Measurements from ENCODE around the gene NUDT5. TPM values are rescaled to one million over a fixed set of nuclear protein-coding genes. Genes with fewer than 3 reads are reported as not detected.
"Not testable (repeated sequence)": the region's sequence is repeated elsewhere in the genome, so short reads cannot be mapped to it uniquely, and the experiment has no call there.

NUDT5 gene
- total RNA-seq, 6 experiments from 2014 or later = 49.4 to 59.7 (median 51.1) TPM

DNA sequence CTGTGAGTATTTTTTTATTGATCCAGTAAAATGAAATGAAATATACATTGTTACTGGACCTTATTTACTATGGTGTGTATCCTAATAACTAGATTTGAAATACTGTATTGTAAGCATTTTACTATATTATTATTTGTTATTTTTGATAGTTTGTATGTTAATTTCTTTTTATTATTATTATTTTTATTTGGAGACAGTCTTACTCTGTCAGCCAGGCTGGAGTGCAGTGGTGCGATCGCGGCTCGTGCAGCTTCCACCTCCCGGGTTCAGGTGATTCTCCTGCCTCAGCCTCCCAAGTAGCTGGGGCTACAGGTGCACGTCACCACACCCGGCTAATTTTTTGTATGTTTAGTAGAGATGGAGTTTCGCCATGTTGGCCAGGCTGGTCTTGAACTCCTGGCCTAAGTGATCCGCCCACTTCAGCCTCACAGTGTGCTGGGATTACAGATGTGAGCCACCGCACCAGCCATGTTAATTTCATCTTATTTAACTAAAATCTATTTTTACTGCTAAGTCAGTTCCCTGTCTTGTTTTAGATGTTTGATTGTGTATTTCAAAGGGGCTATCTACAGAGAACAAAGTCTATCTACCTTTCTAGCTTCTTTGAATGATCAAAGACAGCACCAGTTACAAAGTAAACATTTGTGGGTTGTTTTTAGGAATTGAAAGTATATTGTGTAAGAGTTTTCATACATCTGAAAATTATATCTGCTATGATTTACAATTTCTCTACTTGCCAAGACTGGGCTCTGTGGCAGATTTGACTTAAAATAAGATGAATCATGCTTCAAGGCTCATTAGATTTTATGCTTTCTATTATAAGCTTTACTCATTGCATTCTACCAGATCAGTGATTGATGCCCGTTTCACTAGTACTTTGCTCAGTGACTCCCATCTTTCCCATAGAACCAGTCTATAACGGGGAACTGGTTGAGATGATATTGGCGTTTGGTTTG, 41.9 kb upstream of the NUDT5 start:
- Mint-ChIP-seq H3K27ac (no peak overlapping the region), H3K36me3 (ENCODE audit: low read depth) (peaks cover 21% of the 10 kb centered on the region), H3K27me3 (ENCODE audit: insufficient read depth) (no peaks in the 10 kb centered on the region; the same call in 1 of the 2 replicates), H3K4me1 (ENCODE audit: low read depth) (no peaks in the 10 kb centered on the region), H3K4me3 (no peak overlapping the region), H3K9me3 (no peaks in the 10 kb centered on the region)
- TF ChIP-seq, protein P1, sequence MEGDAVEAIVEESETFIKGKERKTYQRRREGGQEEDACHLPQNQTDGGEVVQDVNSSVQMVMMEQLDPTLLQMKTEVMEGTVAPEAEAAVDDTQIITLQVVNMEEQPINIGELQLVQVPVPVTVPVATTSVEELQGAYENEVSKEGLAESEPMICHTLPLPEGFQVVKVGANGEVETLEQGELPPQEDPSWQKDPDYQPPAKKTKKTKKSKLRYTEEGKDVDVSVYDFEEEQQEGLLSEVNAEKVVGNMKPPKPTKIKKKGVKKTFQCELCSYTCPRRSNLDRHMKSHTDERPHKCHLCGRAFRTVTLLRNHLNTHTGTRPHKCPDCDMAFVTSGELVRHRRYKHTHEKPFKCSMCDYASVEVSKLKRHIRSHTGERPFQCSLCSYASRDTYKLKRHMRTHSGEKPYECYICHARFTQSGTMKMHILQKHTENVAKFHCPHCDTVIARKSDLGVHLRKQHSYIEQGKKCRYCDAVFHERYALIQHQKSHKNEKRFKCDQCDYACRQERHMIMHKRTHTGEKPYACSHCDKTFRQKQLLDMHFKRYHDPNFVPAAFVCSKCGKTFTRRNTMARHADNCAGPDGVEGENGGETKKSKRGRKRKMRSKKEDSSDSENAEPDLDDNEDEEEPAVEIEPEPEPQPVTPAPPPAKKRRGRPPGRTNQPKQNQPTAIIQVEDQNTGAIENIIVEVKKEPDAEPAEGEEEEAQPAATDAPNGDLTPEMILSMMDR (IDR thresholded peaks at IDR 0.05) = no peak
- DNase-seq = no peak

GRCh38 chr10:12235796-12236195, 40.1 kb upstream of the NUDT5 start:
- DNase-seq = no peak
- no peak overlapping the region for H3K4me3 Mint-ChIP-seq
- no peaks in the 10 kb centered on the region for H3K4me1 Mint-ChIP-seq (ENCODE audit: low read depth)
- H3K36me3 Mint-ChIP-seq (ENCODE audit: low read depth) = peaks cover 26% of the 10 kb centered on the region
- no peaks in the 10 kb centered on the region for H3K9me3 Mint-ChIP-seq
- TF ChIP-seq, protein P1 (IDR thresholded peaks at IDR 0.05) = no peak
- no peak overlapping the region for H3K27ac Mint-ChIP-seq
- no peaks in the 10 kb centered on the region for H3K27me3 Mint-ChIP-seq (ENCODE audit: insufficient read depth)

GRCh38 chr10:12235116-12235694, 39.5 kb upstream of the NUDT5 start:
- TF ChIP-seq, protein P1 (IDR thresholded peaks at IDR 0.05) = no peak
- Mint-ChIP-seq H3K9me3 (no peaks in the 10 kb centered on the region), H3K36me3 (ENCODE audit: low read depth) (peaks cover 24% of the 10 kb centered on the region), H3K27ac (no peak overlapping the region), H3K4me3 (no peak overlapping the region), H3K27me3 (ENCODE audit: insufficient read depth) (no peaks in the 10 kb centered on the region), H3K4me1 (ENCODE audit: low read depth) (no peaks in the 10 kb centered on the region)
- DNase-seq = no peak

GRCh38 chr10:12234687-12235086, 39.0 kb upstream of the NUDT5 start:
- H3K4me1 Mint-ChIP-seq (ENCODE audit: low read depth); H3K27me3 Mint-ChIP-seq (ENCODE audit: insufficient read depth); H3K27ac Mint-ChIP-seq; H3K4me3 Mint-ChIP-seq; H3K9me3 Mint-ChIP-seq; DNase-seq: not testable (repeated sequence)
- H3K36me3 Mint-ChIP-seq (ENCODE audit: low read depth) = peaks cover 24% of the 10 kb centered on the region

GRCh38 chr10:12228851-12229250, 33.2 kb upstream of the NUDT5 start:
- H3K27ac Mint-ChIP-seq = no peak overlapping the region
- H3K4me3 Mint-ChIP-seq = no peak overlapping the region
- no peaks in the 10 kb centered on the region for H3K9me3 Mint-ChIP-seq
- TF ChIP-seq, protein P1 (IDR thresholded peaks at IDR 0.05) = no peak
- no peaks in the 10 kb centered on the region for H3K27me3 Mint-ChIP-seq (ENCODE audit: insufficient read depth)
- DNase-seq = no peak
- H3K36me3 Mint-ChIP-seq (ENCODE audit: low read depth) = peaks cover 29% of the 10 kb centered on the region
- H3K4me1 Mint-ChIP-seq (ENCODE audit: low read depth) = peaks cover 4% of the 10 kb centered on the region

DNA sequence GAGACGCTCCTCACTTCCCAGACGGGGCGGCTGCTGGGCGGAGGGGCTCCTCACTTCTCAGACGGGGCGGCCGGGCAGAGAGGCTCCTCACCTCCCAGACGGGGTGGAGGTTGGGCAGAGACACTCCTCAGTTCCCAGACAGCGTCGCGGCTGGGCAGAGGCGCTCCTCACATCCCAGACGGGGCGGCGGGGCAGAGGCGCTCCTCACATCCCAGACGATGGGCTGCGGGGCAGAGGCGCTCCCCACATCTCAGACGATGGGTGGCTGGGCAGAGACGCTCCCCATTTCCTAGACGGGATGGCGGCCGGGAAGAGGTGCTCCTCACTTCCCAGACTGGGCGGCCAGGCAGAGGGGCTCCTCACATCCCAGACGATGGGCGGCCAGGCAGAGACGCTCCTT, 30.7 kb upstream of the NUDT5 start:
- H3K4me1 Mint-ChIP-seq (ENCODE audit: low read depth) = peaks cover 18% of the 10 kb centered on the region
- not testable (repeated sequence) for H3K9me3 Mint-ChIP-seq; H3K4me3 Mint-ChIP-seq; H3K27me3 Mint-ChIP-seq (ENCODE audit: insufficient read depth); H3K27ac Mint-ChIP-seq; DNase-seq
- H3K36me3 Mint-ChIP-seq (ENCODE audit: low read depth) = peaks cover 34% of the 10 kb centered on the region

Data from HFFc6 (cell line).